Measurements from ENCODE around the gene ZNF417. TPM values are rescaled to one million over a fixed set of nuclear protein-coding genes. Genes with fewer than 3 reads are reported as not detected.
"Not testable (repeated sequence)": the region's sequence is repeated elsewhere in the genome, so short reads cannot be mapped to it uniquely, and the experiment has no call there.

ZNF417 gene
- total RNA-seq, 1 donor from 2014 or later: 16.7 TPM

GRCh38 chr19:57888560-57889231, 27.7 kb downstream of the ZNF417 start, which contains the start of gene ZNF814:
Gene ZNF814 (minus strand): TSS chr19:57889037. CDS start chr19:57888802, 235 bp downstream.
- peak; percentile 84 for DNase-seq (ENCODE audit: low spot score)
- Mint-ChIP-seq H3K36me3 (ENCODE audit: low read depth, unreplicated experiment) (peaks cover 4% of the 10 kb centered on the region), H3K4me3 (ENCODE audit: unreplicated experiment) (peak within 1 kb of the TSS; percentile 98), H3K27ac (ENCODE audit: unreplicated experiment) (peak within 1 kb of the TSS; percentile 80), H3K27me3 (ENCODE audit: unreplicated experiment) (peaks cover 4% of the 10 kb centered on the region), H3K4me1 (ENCODE audit: unreplicated experiment) (peaks cover 21% of the 10 kb centered on the region), H3K9me3 (ENCODE audit: unreplicated experiment) (no peaks in the 10 kb centered on the region)
- peak; percentile 71 for TF ChIP-seq CTCF (IDR thresholded peaks at IDR 0.05; ENCODE audit: unreplicated experiment)

GRCh38 chr19:57888107-57888559, 28.3 kb downstream of the ZNF417 start:
- Mint-ChIP-seq H3K4me1 (ENCODE audit: unreplicated experiment) (peaks cover 21% of the 10 kb centered on the region), H3K27me3 (ENCODE audit: unreplicated experiment) (peaks cover 6% of the 10 kb centered on the region), H3K4me3 (ENCODE audit: unreplicated experiment) (peak overlapping the region; percentile 98), H3K27ac (ENCODE audit: unreplicated experiment) (peak overlapping the region; percentile 80), H3K36me3 (ENCODE audit: low read depth, unreplicated experiment) (peaks cover 4% of the 10 kb centered on the region), H3K9me3 (ENCODE audit: unreplicated experiment) (no peaks in the 10 kb centered on the region)
- no peak for TF ChIP-seq CTCF (IDR thresholded peaks at IDR 0.05; ENCODE audit: unreplicated experiment)
- no peak for DNase-seq (ENCODE audit: low spot score)

- H3K4me1 Mint-ChIP-seq (ENCODE audit: unreplicated experiment): peaks cover 21% of the 10 kb centered on the region
- no peaks in the 10 kb centered on the region for H3K9me3 Mint-ChIP-seq (ENCODE audit: unreplicated experiment)
- H3K27ac Mint-ChIP-seq (ENCODE audit: unreplicated experiment): peak overlapping the region; percentile 80
- peaks cover 6% of the 10 kb centered on the region for H3K27me3 Mint-ChIP-seq (ENCODE audit: unreplicated experiment)
- peak overlapping the region; percentile 98 for H3K4me3 Mint-ChIP-seq (ENCODE audit: unreplicated experiment)
- no peak for TF ChIP-seq CTCF (IDR thresholded peaks at IDR 0.05; ENCODE audit: unreplicated experiment)
- peaks cover 9% of the 10 kb centered on the region for H3K36me3 Mint-ChIP-seq (ENCODE audit: low read depth, unreplicated experiment)
- DNase-seq (ENCODE audit: low spot score): no peak
Observed at GRCh38 chr19:57887195-57887941, 29.0 kb downstream of the ZNF417 start.

- no peak for TF ChIP-seq CTCF (IDR thresholded peaks at IDR 0.05; ENCODE audit: unreplicated experiment)
- no peak for DNase-seq (ENCODE audit: low spot score)
- peak overlapping the region; percentile 48 for H3K27ac Mint-ChIP-seq (ENCODE audit: unreplicated experiment)
- peaks cover 9% of the 10 kb centered on the region for H3K36me3 Mint-ChIP-seq (ENCODE audit: low read depth, unreplicated experiment)
- H3K4me3 Mint-ChIP-seq (ENCODE audit: unreplicated experiment): peak overlapping the region; percentile 72
- no peaks in the 10 kb centered on the region for H3K9me3 Mint-ChIP-seq (ENCODE audit: unreplicated experiment)
- H3K4me1 Mint-ChIP-seq (ENCODE audit: unreplicated experiment): peaks cover 21% of the 10 kb centered on the region
- peaks cover 6% of the 10 kb centered on the region for H3K27me3 Mint-ChIP-seq (ENCODE audit: unreplicated experiment)
Observed at GRCh38 chr19:57886046-57886445, 30.3 kb downstream of the ZNF417 start.

- H3K27me3 Mint-ChIP-seq (ENCODE audit: unreplicated experiment); H3K27ac Mint-ChIP-seq (ENCODE audit: unreplicated experiment); DNase-seq (ENCODE audit: low spot score); H3K4me1 Mint-ChIP-seq (ENCODE audit: unreplicated experiment): not testable (repeated sequence)
- H3K4me3 Mint-ChIP-seq (ENCODE audit: unreplicated experiment): peak overlapping the region; percentile 74
- peaks cover 68% of the 10 kb centered on the region for H3K36me3 Mint-ChIP-seq (ENCODE audit: low read depth, unreplicated experiment)
- H3K9me3 Mint-ChIP-seq (ENCODE audit: unreplicated experiment): peaks cover 11% of the 10 kb centered on the region
Observed at GRCh38 chr19:57873883-57874799, 42.3 kb downstream of the ZNF417 start.
